ENCODE results near the gene PGLYRP2.

Gene PGLYRP2

DNA sequence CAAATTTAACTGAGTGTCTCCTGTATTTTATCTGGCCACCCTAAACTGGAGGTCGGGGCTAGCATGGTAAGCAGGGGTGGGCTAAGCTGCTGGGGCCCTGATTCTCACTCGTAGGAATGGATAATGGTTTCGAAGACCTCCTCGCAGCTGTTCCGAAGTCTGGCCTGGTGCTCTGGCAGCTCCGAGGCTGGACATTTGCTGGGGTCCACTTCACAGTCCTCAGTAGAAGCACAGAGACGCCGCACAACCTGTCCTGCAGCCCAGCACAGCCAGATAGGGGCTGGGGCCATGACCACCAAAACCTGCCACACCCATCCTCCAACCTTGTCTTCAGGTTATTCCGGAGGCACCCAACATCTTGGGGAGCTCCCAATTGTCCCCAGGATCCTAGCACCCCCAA, 23.3 kb downstream of the PGLYRP2 start:
- peaks cover 5% of the 10 kb centered on the region for H3K4me1 Mint-ChIP-seq
- H3K27me3 Mint-ChIP-seq, result no peaks in the 10 kb centered on the region
- no peak overlapping the region for H3K4me3 Mint-ChIP-seq
- DNase-seq (ENCODE audit: low spot score in 2 of 2) (no peak), ATAC-seq (ENCODE audit: low read depth) (no peak)
- peaks cover 29% of the 10 kb centered on the region for H3K36me3 Mint-ChIP-seq
- no peak overlapping the region for H3K27ac Mint-ChIP-seq
- H3K9me3 Mint-ChIP-seq, result no peaks in the 10 kb centered on the region

DNA sequence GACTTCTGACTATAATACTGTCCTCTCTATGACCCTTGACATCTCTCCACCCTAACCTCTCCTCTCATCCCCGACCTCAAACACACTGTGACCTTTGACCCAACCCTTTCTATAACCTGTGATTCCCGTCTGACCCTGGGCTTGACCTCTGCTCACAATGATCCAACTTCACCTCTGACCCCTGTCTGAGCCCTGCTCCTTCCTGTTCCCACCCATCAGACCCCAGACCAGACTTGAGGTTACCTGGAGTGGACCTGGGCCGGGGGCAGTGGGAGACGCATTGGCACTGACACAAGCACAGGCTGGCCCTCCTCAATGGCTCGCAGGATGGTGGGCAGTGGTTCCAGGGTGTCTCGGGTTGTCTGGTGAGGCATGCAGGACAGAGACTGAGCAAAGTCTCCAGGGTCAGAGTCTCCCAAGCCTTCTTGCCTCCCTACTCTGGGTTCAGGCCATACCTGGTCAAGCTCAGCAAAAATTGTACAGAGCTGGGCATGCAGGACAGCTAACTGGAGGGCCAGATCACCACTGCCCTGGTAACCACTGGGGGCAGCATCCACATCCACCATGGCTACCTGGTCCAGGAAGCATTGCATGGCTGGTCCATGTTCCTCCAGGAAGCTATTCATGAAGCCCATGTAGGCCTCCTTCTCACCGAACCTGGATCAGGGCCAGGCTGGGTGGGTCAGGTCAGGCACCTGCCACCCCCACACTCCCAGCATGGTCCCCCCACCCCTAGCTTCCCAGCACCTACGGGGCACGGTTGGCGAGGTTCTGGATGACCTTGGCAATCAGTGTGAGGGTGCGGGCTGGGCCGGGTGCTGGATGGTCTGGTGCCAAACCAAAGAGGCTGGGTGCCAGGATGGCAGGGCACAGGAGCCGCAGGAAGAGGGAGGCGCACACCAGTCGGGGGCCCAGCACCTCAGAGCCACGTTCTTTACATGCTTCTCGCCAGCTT, 25.1 kb downstream of the PGLYRP2 start:
- DNase-seq (ENCODE audit: low spot score in 2 of 2) (no peak), ATAC-seq (ENCODE audit: low read depth) (no peak)
- H3K4me3 Mint-ChIP-seq, result no peak overlapping the region
- peaks cover 11% of the 10 kb centered on the region for H3K4me1 Mint-ChIP-seq
- no peaks in the 10 kb centered on the region for H3K27me3 Mint-ChIP-seq
- no peak overlapping the region for H3K27ac Mint-ChIP-seq
- H3K9me3 Mint-ChIP-seq, result no peaks in the 10 kb centered on the region
- H3K36me3 Mint-ChIP-seq, result peaks cover 25% of the 10 kb centered on the region

DNA sequence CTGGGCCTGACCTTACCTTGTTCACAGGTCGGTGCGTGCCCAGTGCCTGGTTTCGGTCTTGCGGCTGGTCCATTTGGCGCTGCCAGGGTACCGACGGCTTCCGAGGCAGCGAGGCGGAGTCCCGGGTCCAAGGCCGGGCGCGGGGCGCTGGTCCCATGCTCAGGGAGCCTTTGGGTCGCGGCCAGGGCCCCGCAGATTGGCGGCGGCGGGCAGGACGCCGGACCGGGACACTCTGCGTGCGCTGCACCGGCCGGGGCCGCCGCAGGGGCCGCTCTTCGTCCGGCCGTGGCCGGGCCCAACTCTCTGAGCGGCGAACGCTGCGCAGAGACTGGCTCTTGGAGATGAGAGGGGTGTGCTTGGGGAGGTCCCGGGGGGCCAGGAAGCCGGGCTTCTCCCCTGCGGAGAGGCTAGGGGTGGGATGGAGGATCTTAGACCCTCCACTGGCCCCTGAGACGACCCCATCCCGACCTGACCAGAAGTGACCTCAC, 26.2 kb downstream of the PGLYRP2 start:
- ATAC-seq (ENCODE audit: low read depth), result no peak
- H3K4me1 Mint-ChIP-seq, result peaks cover 18% of the 10 kb centered on the region
- no peak for DNase-seq (ENCODE audit: low spot score in 2 of 2)
- H3K4me3 Mint-ChIP-seq, result no peak overlapping the region
- peaks cover 25% of the 10 kb centered on the region for H3K36me3 Mint-ChIP-seq
- H3K9me3 Mint-ChIP-seq, result no peaks in the 10 kb centered on the region
- no peak overlapping the region for H3K27ac Mint-ChIP-seq
- no peaks in the 10 kb centered on the region for H3K27me3 Mint-ChIP-seq

DNA sequence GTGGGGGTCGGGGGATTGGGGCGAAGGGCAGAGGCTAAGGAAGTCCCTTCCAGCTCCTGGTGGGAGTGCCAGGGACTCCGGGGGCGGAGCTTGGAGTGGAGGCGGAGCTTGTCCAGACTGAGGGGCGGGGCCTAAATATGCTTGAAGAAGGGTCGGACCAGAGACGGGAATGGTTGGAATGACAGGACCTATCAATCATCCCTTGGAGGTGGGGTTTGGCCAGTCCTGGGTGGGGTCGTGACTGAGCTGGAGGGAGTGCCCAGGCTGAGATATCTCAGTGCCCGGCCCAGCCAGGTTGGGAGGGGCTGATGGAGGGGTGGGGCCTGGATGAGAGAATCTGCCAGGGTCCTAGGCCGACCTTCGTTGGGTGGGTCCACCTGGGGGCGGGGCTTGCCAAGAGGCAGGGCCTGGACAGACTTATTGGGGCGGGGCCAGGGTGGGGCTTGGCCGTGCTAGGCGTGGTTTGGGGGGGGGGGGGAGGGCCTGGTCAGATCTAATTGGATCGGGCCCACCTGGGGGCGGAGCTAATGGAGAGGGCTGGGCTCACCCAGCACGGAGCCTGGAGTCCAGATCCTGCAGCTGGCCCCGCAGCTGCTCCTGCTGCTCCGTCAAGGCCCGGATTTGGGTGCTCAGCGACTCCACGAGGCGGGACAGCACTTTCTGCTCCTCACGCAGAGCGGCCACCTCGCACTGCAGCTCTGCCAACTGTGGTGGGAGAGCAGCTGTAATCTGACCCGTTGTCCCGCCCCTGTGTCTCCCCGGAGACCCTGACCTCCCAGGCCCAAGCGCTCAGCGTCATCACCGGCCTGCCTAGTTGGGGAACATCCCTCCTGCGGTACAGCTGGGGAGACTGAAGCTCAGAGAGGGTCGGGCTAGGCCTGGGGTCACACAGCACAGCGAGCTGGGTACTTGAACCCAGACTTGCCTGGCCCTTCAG, 26.9 kb downstream of the PGLYRP2 start:
- Mint-ChIP-seq H3K27me3 (no peaks in the 10 kb centered on the region), H3K4me3 (no peak overlapping the region), H3K4me1 (peaks cover 19% of the 10 kb centered on the region), H3K36me3 (peaks cover 21% of the 10 kb centered on the region), H3K9me3 (no peaks in the 10 kb centered on the region), H3K27ac (no peak overlapping the region)
- ATAC-seq (ENCODE audit: low read depth) (no peak), DNase-seq (ENCODE audit: low spot score in 2 of 2) (no peak)

DNA sequence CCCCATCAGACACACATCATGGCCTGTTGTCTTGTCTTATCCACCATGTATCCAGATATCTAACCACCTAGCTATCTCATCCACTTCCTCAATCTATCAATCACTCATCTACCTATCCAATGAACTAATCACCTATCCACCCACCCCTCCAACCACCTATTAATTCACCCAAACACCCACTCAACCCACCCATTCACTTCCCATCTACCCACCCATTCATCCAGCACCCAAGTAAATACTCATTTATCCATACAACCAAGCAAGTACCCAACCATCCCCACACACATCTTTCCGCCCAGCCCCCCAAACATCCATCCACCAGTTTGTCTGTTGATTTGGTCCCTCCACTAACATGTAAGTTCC, 28.8 kb downstream of the PGLYRP2 start:
- peak overlapping the region; percentile 82 for H3K4me3 Mint-ChIP-seq

DNA sequence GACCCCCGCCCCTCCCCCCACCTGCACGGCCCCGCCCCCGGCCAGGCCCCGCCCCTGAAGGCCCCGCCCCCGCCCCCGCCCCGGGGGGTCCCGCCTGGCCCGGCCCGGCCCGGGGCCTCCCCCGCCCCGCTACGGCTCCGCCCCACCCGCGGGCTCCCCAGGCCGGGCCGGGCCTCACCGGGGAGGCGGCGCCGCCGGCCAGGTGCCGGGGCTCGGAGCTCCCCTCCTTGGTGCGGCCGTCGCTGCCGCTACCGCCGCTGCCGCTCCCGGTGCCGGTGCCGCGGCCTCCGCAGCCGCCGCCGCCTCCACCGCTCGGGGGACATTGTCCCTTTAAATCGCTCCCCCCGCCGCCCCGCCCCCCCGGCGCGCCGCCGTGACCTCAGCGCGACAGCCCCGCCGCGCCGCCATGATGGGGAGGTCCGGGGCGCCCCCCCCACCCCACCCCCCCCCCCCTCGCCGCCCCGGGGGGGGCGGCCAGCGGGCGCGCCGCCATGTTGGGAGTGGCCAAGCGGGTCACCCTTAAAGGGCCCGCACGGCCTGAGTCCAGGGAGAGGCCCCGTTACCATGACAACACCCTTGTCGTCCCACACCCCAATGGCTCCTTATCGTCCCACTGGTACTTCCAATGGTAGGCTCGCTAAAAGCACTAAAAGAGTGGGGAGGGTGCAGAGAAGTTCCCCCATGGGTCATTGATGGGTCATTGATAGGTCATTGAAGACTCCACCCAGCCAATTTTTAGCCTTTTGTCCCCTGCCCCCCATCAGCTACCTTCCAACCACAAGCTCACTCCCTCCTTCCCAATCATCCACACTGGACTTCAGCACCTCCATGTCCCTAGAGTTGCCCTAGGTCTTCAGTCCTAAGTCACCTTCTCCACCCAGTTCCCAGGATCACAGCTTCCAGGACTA, 29.4 kb downstream of the PGLYRP2 start, which contains the start of gene WIZ:
WIZ (minus strand) TSS at position 337 of the 908 bp plus-strand sequence. CDS start 1,649 bp downstream, outside the sequence.
- Mint-ChIP-seq H3K27ac (peak within 1 kb of the TSS; percentile 86), H3K36me3 (peaks cover 16% of the 10 kb centered on the region), H3K9me3 (no peaks in the 10 kb centered on the region), H3K27me3 (no peaks in the 10 kb centered on the region), H3K4me1 (peaks cover 22% of the 10 kb centered on the region), H3K4me3 (peak within 1 kb of the TSS; percentile 82)
- ATAC-seq (ENCODE audit: low read depth), result peak; percentile 84
- peak; percentile 84 to 90 for DNase-seq (ENCODE audit: low spot score in 2 of 2)

More for the DNA sequence above, 28.8 kb downstream of the PGLYRP2 start:
- no peak for ATAC-seq (ENCODE audit: low read depth)
- Mint-ChIP-seq H3K4me1 (peaks cover 22% of the 10 kb centered on the region), H3K27me3 (no peaks in the 10 kb centered on the region), H3K9me3 (no peaks in the 10 kb centered on the region), H3K27ac (peak overlapping the region; percentile 86), H3K36me3 (peaks cover 21% of the 10 kb centered on the region)
- no peak for DNase-seq (ENCODE audit: low spot score in 2 of 2)

DNA sequence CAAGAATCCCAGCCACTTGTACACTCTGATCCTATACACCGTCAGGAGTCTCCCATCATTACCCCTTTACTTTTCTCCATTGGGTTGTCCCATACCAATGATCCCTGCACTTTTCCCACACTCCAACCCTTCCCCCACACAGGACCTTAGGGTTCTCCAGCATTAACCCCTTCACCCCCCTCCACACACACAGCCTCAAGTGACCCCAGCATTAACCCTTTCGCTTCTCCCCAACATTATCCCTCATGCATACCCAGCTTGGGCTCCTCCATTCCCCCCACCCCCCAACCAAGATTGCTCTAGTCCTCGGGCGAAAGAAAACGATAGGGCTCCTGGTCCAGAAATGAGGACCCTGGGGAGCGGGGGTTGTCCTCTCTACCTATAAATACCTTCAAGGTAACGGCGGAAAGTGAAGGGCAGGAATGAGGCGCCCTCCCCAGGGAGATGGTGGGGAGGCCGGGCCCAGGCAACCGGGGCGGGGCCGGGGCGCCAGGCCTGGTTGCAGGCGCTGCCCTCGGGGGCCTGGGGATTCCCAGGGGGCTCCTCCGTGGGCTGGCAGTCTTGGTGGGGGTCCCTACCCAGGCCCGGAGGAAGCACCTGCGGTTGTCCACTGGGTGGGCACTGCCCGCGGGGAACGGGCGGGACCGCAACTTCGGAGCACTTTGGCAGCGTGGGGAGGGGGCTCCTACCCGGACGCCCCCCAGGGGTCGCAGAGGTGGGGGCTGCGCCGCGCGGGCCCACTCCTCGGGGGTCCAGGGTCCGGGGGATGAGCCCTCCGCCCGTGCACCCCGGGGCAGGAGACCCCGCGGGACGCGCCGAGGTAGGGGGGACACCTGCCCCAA, 30.3 kb downstream of the PGLYRP2 start:
- DNase-seq (ENCODE audit: low spot score in 2 of 2) (peak in 1 of 2 donors; percentile 34), ATAC-seq (ENCODE audit: low read depth) (peak; percentile 7)
- Mint-ChIP-seq H3K36me3 (peaks cover 14% of the 10 kb centered on the region), H3K27me3 (no peaks in the 10 kb centered on the region), H3K4me1 (peaks cover 21% of the 10 kb centered on the region), H3K4me3 (peak overlapping the region; percentile 77), H3K9me3 (no peaks in the 10 kb centered on the region), H3K27ac (peak overlapping the region; percentile 82)

DNA sequence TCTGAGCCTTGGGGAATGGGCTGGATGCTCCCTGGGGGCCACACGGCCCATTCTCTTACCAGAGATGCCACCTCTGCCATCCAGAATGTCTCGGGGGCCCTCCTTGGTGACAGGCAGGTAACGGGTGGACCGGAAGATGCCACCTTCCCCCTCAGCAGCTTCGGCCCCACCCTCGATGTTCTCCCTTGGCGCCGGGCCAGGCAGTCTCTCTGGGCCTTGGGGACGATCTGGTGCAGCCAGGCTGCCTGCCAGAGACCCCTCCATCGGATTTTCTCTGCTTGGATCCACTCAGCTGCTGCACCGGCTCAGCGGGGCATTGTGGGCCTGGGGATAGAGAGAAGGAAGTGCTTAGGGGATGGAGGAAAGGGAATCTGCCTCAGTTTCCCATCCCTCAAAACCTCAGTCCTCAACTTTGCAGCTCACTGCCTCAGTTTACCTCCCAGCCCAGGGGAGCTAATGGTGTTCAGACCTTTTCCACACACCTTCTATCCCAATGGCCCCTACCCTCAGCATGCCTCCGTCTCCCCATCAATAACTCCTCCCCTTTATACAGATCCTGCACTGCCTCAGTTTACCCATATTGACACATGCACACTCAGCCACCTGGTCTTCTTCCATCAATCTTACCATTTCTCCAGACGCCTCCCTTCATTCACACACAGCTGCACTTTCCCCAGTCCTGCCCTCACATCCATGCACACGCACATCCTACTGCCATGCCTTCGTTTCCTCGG, 31.1 kb downstream of the PGLYRP2 start:
- H3K9me3 Mint-ChIP-seq, result no peaks in the 10 kb centered on the region
- H3K36me3 Mint-ChIP-seq, result peaks cover 7% of the 10 kb centered on the region
- peak overlapping the region; percentile 82 for H3K27ac Mint-ChIP-seq
- no peak for DNase-seq (ENCODE audit: low spot score in 2 of 2)
- ATAC-seq (ENCODE audit: low read depth), result no peak
- H3K27me3 Mint-ChIP-seq, result no peaks in the 10 kb centered on the region
- H3K4me1 Mint-ChIP-seq, result peaks cover 18% of the 10 kb centered on the region
- peak overlapping the region; percentile 77 for H3K4me3 Mint-ChIP-seq

DNA sequence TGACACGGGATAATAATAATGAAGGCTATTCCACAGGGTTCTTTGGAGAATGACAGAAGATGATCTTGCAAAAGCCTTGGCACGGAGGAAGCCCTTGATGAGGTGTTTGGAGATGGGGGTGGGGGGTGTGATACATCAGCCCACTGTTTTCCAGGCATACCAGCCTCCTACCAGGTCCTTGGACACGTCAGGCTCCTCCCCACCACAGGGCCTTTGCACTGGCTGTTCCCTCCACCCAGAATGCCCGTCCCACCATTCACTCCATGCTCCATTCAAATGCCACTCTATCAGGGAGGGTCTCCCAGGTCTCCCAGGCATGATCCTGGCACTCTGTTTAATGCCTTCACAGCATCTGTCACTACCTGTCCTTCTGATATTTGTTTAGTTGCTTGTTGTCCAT, 32.2 kb downstream of the PGLYRP2 start:
- ATAC-seq (ENCODE audit: low read depth) (no peak), DNase-seq (ENCODE audit: low spot score in 2 of 2) (no peak)
- H3K27ac Mint-ChIP-seq, result peak overlapping the region; percentile 8
- no peaks in the 10 kb centered on the region for H3K27me3 Mint-ChIP-seq
- peaks cover 18% of the 10 kb centered on the region for H3K4me1 Mint-ChIP-seq
- H3K36me3 Mint-ChIP-seq, result peaks cover 2% of the 10 kb centered on the region
- H3K9me3 Mint-ChIP-seq, result no peaks in the 10 kb centered on the region
- no peak overlapping the region for H3K4me3 Mint-ChIP-seq

DNA sequence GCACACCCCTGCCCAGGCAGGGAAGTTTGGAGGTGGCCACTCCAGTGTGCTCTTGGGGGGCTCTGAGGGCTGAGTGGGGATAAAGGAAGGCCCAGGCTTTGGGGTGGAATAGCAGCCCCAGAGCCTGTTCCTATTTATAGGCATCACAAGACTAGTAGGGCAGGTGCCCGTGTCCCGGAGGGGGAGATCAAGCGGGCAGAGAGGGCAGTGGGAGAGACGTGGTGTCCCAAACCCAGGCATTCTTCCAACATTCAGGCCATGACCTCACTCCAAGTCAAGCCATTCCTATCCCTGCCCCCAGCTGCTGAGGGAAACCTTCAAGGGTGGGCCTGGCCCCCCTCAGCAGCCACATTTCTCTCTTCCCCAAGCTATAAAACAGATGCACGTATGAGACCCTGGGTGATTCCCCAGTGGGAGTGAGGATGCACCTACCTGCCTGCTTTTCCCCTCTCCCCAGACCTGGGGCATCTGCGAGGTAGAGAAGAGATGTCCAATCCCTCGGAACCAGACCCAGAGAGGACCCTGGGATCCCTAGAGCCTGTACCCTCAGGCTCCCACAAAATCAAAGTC, 33.4 kb downstream of the PGLYRP2 start:
- Mint-ChIP-seq H3K27ac (no peak overlapping the region), H3K9me3 (no peaks in the 10 kb centered on the region), H3K36me3 (no peaks in the 10 kb centered on the region), H3K4me1 (peaks cover 18% of the 10 kb centered on the region), H3K4me3 (no peak overlapping the region), H3K27me3 (no peaks in the 10 kb centered on the region)
- DNase-seq (ENCODE audit: low spot score in 2 of 2), result no peak
- ATAC-seq (ENCODE audit: low read depth), result no peak

DNA sequence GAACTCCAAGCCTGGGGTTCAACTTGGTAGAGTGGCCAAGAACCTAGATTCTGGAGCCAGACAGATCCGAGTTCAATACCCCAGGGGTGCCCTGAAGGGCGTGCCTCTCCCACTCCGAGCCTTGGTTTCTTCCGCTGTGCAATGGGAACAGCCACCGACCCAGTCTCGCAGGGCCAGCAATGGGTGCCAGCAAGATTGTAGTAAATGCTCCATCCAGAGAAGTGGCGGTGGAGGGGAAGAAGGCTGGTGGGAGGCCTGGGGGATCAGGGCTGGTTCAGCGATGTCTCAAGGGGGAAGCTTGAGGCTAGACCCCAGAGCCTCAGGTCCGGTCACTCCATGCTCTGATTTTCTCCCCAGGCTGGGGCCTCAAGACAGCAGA, 34.1 kb downstream of the PGLYRP2 start:
- no peaks in the 10 kb centered on the region for H3K9me3 Mint-ChIP-seq
- no peak overlapping the region for H3K4me3 Mint-ChIP-seq
- H3K27ac Mint-ChIP-seq, result no peak overlapping the region
- H3K27me3 Mint-ChIP-seq, result no peaks in the 10 kb centered on the region
- no peak for ATAC-seq (ENCODE audit: low read depth)
- H3K4me1 Mint-ChIP-seq, result peaks cover 12% of the 10 kb centered on the region
- no peak for DNase-seq (ENCODE audit: low spot score in 2 of 2)
- no peaks in the 10 kb centered on the region for H3K36me3 Mint-ChIP-seq
